ENCODE results near the gene TRIM49D1.
"Not testable (repeated sequence)": the region's sequence is repeated elsewhere in the genome, so short reads cannot be mapped to it uniquely, and the experiment has no call there.

- not testable (repeated sequence) for TF ChIP-seq TAF1 (conservative IDR thresholded peaks at IDR 0.05); CTCF (IDR thresholded peaks at IDR 0.05; ENCODE audit: low read depth, low read length, missing input control); YY1 (IDR thresholded peaks at IDR 0.05)
Observed at GRCh38 chr11:89900809-89901208, 21.2 kb downstream of the TRIM49D1 start.

All from liver (tissue), 3 donors.